ENCODE results near the gene LASP1.
"Not testable (repeated sequence)": the region's sequence is repeated elsewhere in the genome, so short reads cannot be mapped to it uniquely, and the experiment has no call there.

The LASP1 gene

GRCh38 chr17:38940404-38940803, 70.5 kb downstream of the LASP1 start:
- DNase-seq: no peak

- no peak for DNase-seq
These were observed 73.0 kb downstream of the LASP1 start for GRCh38 chr17:38942696-38943334.

GRCh38 chr17:38943607-38944006, 73.7 kb downstream of the LASP1 start:
- DNase-seq: no peak

- no peak for DNase-seq
These were observed 77.3 kb downstream of the LASP1 start for GRCh38 chr17:38947189-38947588.

- DNase-seq: not testable (repeated sequence)
These were observed 83.9 kb downstream of the LASP1 start for GRCh38 chr17:38953800-38954199.

- DNase-seq: no peak
These were observed 88.5 kb downstream of the LASP1 start for GRCh38 chr17:38958326-38958725.

- DNase-seq: no peak
These were observed 88.9 kb downstream of the LASP1 start for GRCh38 chr17:38958756-38959155.

GRCh38 chr17:38959508-38959907, 89.7 kb downstream of the LASP1 start:
- DNase-seq: no peak

GRCh38 chr17:38960402-38960801, 90.5 kb downstream of the LASP1 start:
- DNase-seq: no peak

- DNase-seq: no peak
These were observed 91.6 kb downstream of the LASP1 start for GRCh38 chr17:38961413-38961812.

- peak; percentile 34 for DNase-seq
These were observed 97.5 kb downstream of the LASP1 start, which contains the start of gene FBXO47 for GRCh38 chr17:38967290-38967738. Gene FBXO47 (minus strand): TSS chr17:38967403. CDS start chr17:38963025, 4,378 bp downstream.

GRCh38 chr17:38969281-38969680, 99.4 kb downstream of the LASP1 start:
- DNase-seq: no peak

- DNase-seq: no peak
These were observed 100.3 kb downstream of the LASP1 start for GRCh38 chr17:38970128-38970527.

- DNase-seq: no peak
These were observed 100.9 kb downstream of the LASP1 start for GRCh38 chr17:38970804-38971203.
